Activated T-helper 1 cell treated with anti-CD3 and anti-CD28 coated beads, Interleukin-2, amount 50 U/mL, for 16 hours (primary cell): ENCODE measurements around the gene CDK5R1.

Source experiments
- DNase-seq, 2 donors: peaks; one replicate each; pipeline ENCODE4 v3.0.0-alpha.2; 2020; ENCODE audit warnings: low read depth in 1 of 2, low spot score in 1 of 2

CDK5R1 gene

GRCh38 chr17:32492264-32492589, 5.4 kb downstream of the CDK5R1 start:
- DNase-seq = no peak

- no peak for DNase-seq
These were observed 6.0 kb downstream of the CDK5R1 start for GRCh38 chr17:32492648-32493289.

- no peak for DNase-seq
These were observed 6.8 kb downstream of the CDK5R1 start for GRCh38 chr17:32493571-32493970.

GRCh38 chr17:32493976-32494513, 7.3 kb downstream of the CDK5R1 start:
- DNase-seq = no peak

- DNase-seq = no peak
These were observed 8.0 kb downstream of the CDK5R1 start for GRCh38 chr17:32494621-32495358.

- DNase-seq = no peak
These were observed 8.8 kb downstream of the CDK5R1 start for GRCh38 chr17:32495359-32496231.

GRCh38 chr17:32496395-32497073, 9.7 kb downstream of the CDK5R1 start:
- no peak for DNase-seq

- no peak for DNase-seq
These were observed 10.8 kb downstream of the CDK5R1 start for GRCh38 chr17:32497431-32498205.

- DNase-seq = no peak
These were observed 11.6 kb downstream of the CDK5R1 start for GRCh38 chr17:32498391-32498790.

- DNase-seq = no peak
These were observed 15.2 kb downstream of the CDK5R1 start for GRCh38 chr17:32502013-32502412.

GRCh38 chr17:32502710-32503109, 15.9 kb downstream of the CDK5R1 start:
- DNase-seq = no peak

- no peak for DNase-seq
These were observed 16.7 kb downstream of the CDK5R1 start for GRCh38 chr17:32503251-32504165.

GRCh38 chr17:32504166-32504990, 17.6 kb downstream of the CDK5R1 start:
- no peak for DNase-seq

- no peak for DNase-seq
These were observed 22.1 kb downstream of the CDK5R1 start for GRCh38 chr17:32508926-32509325.

GRCh38 chr17:32510466-32510865, 23.7 kb downstream of the CDK5R1 start:
- DNase-seq = no peak

- DNase-seq = no peak
These were observed 25.5 kb downstream of the CDK5R1 start for GRCh38 chr17:32512328-32512727.

- DNase-seq = no peak
These were observed 26.8 kb downstream of the CDK5R1 start for GRCh38 chr17:32513579-32513978.

GRCh38 chr17:32514606-32515005, 27.8 kb downstream of the CDK5R1 start:
- DNase-seq = no peak
